Astrocyte (in vitro differentiated cells and primary cell): ENCODE measurements around the gene SIAH2. TPM values are rescaled to one million over a fixed set of nuclear protein-coding genes. Genes with fewer than 3 reads are reported as not detected.

Experiments
- DNase-seq: peaks from one replicate; pipeline ENCODE4 v3.0.0-alpha.2; 2010; ENCODE audit warnings: low read depth
- FAIRE-seq: peaks from 2 replicates; lab custom pipeline; 2011; peaks lifted over from hg19 to GRCh38; lab: Jason Lieb, UNC
- H2AFZ ChIP-seq: 2 replicates; pipeline ENCODE4 v1.6.0; 2012; ENCODE audit warnings: low read depth, low read length, inconsistent platforms
- H3K27ac ChIP-seq: 2 replicates; pipeline ENCODE4 v1.5.1; 2011; ENCODE audit warnings: low read depth, low read length, inconsistent platforms
- H3K27me3 ChIP-seq: 2 replicates; pipeline ENCODE4 v1.6.0; 2011; ENCODE audit warnings: low read length, inconsistent platforms; ENCODE audit not compliant: insufficient read depth
- H3K36me3 ChIP-seq: 2 replicates; pipeline ENCODE4 v1.5.1; 2011; ENCODE audit warnings: low read length, inconsistent platforms; ENCODE audit not compliant: insufficient read depth
- H3K4me1 ChIP-seq: 2 replicates; pipeline ENCODE4 v1.5.1; 2011; ENCODE audit warnings: low read length, inconsistent platforms; ENCODE audit not compliant: insufficient read depth
- H3K4me2 ChIP-seq: 2 replicates; pipeline ENCODE4 v1.6.0; 2012; ENCODE audit warnings: low read length, inconsistent platforms
- H3K4me3 ChIP-seq: 2 replicates; pipeline ENCODE4 v1.5.1; 2011; ENCODE audit warnings: low read depth, mild to moderate bottlenecking, low read length, inconsistent platforms; ENCODE audit not compliant: insufficient read depth
- H3K79me2 ChIP-seq: 2 replicates; pipeline ENCODE4 v1.6.0; 2012; ENCODE audit warnings: mild to moderate bottlenecking, low read length, inconsistent platforms; ENCODE audit not compliant: insufficient read depth
- H3K9ac ChIP-seq: 2 replicates; pipeline ENCODE4 v1.6.0; 2012; ENCODE audit warnings: mild to moderate bottlenecking, low read length, inconsistent platforms
- H3K9me3 ChIP-seq: 2 replicates; pipeline ENCODE4 v1.5.1; 2012; ENCODE audit warnings: low read depth, mild to moderate bottlenecking, low read length, inconsistent platforms; ENCODE audit not compliant: insufficient read depth
- H4K20me1 ChIP-seq: 2 replicates; pipeline ENCODE4 v1.6.0; 2012; ENCODE audit warnings: low read length, inconsistent platforms; ENCODE audit not compliant: insufficient read depth
- H3K27ac Mint-ChIP-seq: one replicate; pipeline ENCODE4 v1.8.0; 2021; ENCODE audit warnings: mild to moderate bottlenecking, mixed read lengths; ENCODE audit not compliant: unreplicated experiment
- H3K27me3 Mint-ChIP-seq: one replicate; pipeline ENCODE4 v1.8.0; 2021; ENCODE audit warnings: low read depth, mixed read lengths; ENCODE audit not compliant: unreplicated experiment
- H3K36me3 Mint-ChIP-seq: one replicate; pipeline ENCODE4 v1.8.0; 2021; ENCODE audit warnings: low read depth, mixed read lengths; ENCODE audit not compliant: unreplicated experiment
- H3K4me1 Mint-ChIP-seq: one replicate; pipeline ENCODE4 v1.8.0; 2021; ENCODE audit warnings: low read depth, mixed read lengths; ENCODE audit not compliant: unreplicated experiment
- H3K4me3 Mint-ChIP-seq: one replicate; pipeline ENCODE4 v1.8.0; 2021; ENCODE audit warnings: mild to moderate bottlenecking, moderate library complexity, mixed read lengths; ENCODE audit not compliant: unreplicated experiment
- H3K9me3 Mint-ChIP-seq: one replicate; pipeline ENCODE4 v1.8.0; 2021; ENCODE audit warnings: mild to moderate bottlenecking, mixed read lengths; ENCODE audit not compliant: unreplicated experiment
- EZH2 ChIP-seq: IDR thresholded peaks from 2 replicates; pipeline ENCODE4 v1.6.1; 2012; ENCODE audit warnings: mild to moderate bottlenecking, low read length, inconsistent platforms; ENCODE audit not compliant: insufficient read depth
- total RNA-seq: library from RNA; stranded (reverse); gene quantifications from 2 replicates; pipeline ENCODE4 v1.2.1, GENCODE V29; 2021
- TF ChIP-seq, protein P1 (sequence below): IDR thresholded peaks from 2 replicates; pipeline ENCODE4 v1.5.1; 2011; ENCODE audit warnings: low read depth, mild to moderate bottlenecking, inconsistent platforms, low read length, moderate library complexity; ENCODE audit not compliant: insufficient read depth

SIAH2 gene
- total RNA-seq, 1 donor from 2014 or later = 39.3 TPM

DNA sequence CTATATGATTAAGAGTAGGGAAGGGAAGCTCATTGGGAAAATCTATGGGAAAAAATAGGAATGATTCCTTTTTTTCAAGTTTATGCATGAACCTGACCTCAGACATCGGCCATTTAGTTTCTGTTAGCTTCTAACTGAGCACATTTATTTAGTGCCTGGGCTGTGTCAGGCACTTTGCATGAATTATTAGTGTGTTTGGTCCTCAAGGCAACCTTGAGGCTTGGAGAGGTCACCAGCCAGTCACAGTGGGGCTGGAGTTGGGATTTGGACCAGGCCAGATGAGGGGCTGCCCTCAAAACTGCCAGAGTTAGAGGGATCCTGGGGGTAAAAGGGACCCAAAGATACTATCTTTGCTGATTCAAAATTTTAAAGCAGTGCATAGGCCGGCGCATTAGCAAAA lies 8.1 kb downstream of the SIAH2 start:
- Histone ChIP-seq H3K27ac (no peak overlapping the region), H2AFZ (no peak overlapping the region), H3K79me2 (peaks cover 92% of the 10 kb centered on the region), H3K36me3 (no peaks in the 10 kb centered on the region), H3K4me3 (no peak overlapping the region), H3K27me3 (no peaks in the 10 kb centered on the region), H3K9ac (no peak overlapping the region), H3K4me1 (no peaks in the 10 kb centered on the region), H3K4me2 (no peak overlapping the region), H3K9me3 (no peaks in the 10 kb centered on the region), H4K20me1 (peaks cover 76% of the 10 kb centered on the region)
- no peaks in the 10 kb centered on the region for H3K9me3 Mint-ChIP-seq
- TF ChIP-seq, protein P1, sequence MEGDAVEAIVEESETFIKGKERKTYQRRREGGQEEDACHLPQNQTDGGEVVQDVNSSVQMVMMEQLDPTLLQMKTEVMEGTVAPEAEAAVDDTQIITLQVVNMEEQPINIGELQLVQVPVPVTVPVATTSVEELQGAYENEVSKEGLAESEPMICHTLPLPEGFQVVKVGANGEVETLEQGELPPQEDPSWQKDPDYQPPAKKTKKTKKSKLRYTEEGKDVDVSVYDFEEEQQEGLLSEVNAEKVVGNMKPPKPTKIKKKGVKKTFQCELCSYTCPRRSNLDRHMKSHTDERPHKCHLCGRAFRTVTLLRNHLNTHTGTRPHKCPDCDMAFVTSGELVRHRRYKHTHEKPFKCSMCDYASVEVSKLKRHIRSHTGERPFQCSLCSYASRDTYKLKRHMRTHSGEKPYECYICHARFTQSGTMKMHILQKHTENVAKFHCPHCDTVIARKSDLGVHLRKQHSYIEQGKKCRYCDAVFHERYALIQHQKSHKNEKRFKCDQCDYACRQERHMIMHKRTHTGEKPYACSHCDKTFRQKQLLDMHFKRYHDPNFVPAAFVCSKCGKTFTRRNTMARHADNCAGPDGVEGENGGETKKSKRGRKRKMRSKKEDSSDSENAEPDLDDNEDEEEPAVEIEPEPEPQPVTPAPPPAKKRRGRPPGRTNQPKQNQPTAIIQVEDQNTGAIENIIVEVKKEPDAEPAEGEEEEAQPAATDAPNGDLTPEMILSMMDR = no peak
- no peak for TF ChIP-seq EZH2
- no peak for DNase-seq
- H3K4me3 Mint-ChIP-seq = no peak overlapping the region
- H3K4me1 Mint-ChIP-seq = peaks cover 22% of the 10 kb centered on the region
- H3K27me3 Mint-ChIP-seq = no peaks in the 10 kb centered on the region
- no peak for FAIRE-seq
- H3K36me3 Mint-ChIP-seq = peaks cover 16% of the 10 kb centered on the region
- H3K27ac Mint-ChIP-seq = no peak overlapping the region

DNA sequence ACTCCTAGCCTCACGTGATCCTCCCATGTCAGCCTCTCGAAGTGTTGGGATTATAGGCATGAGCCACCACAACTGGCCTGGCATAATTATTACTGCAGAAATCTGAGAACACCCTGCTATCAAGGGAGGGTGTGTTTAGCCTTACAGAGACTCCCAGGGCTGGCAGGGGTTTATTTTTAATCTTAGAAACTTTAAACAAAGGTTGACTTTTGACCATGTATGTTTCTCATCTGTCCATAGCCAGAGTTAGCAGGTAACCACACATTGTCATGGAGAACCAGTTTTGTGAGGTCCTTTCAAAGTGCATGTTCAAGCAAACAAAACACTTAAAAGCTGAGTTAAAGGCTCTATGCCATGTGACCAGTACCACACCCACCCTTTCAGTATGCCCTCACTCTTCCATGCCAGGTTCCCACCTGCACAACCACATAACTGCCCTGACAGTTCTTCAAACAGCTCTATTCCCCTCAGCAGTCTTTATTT lies 11.1 kb downstream of the SIAH2 start:
- Histone ChIP-seq H3K27me3 (no peaks in the 10 kb centered on the region), H2AFZ (no peak overlapping the region), H3K9me3 (no peaks in the 10 kb centered on the region), H4K20me1 (peaks cover 76% of the 10 kb centered on the region), H3K4me3 (no peak overlapping the region), H3K79me2 (peaks cover 94% of the 10 kb centered on the region), H3K36me3 (no peaks in the 10 kb centered on the region), H3K4me2 (no peak overlapping the region), H3K27ac (no peak overlapping the region), H3K4me1 (no peaks in the 10 kb centered on the region), H3K9ac (no peak overlapping the region)
- FAIRE-seq = no peak
- no peak for DNase-seq
- H3K36me3 Mint-ChIP-seq = peaks cover 12% of the 10 kb centered on the region
- peaks cover 31% of the 10 kb centered on the region for H3K4me1 Mint-ChIP-seq
- no peaks in the 10 kb centered on the region for H3K27me3 Mint-ChIP-seq
- no peak overlapping the region for H3K4me3 Mint-ChIP-seq
- TF ChIP-seq, protein P1 = no peak
- no peak for TF ChIP-seq EZH2
- no peak overlapping the region for H3K27ac Mint-ChIP-seq
- H3K9me3 Mint-ChIP-seq = no peaks in the 10 kb centered on the region

DNA sequence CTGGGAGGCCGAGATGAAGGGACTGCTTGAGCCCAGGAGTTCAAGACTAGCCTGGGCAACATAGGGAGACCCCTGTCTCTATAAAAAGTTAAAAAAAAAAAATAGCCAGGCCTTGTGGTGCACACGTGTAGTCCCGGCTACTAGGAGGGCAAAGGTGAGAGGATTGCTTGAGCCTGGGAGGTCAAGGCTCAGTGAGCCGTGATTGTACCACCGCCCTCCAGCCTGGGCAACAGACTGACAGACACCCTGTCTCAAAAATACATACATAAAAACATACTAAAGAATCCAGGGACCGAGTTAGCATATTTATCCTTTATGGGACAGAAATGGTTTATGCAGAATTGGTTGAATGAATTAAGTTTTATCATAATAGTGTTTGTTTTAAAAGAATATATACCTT lies 13.7 kb downstream of the SIAH2 start:
- H3K79me2 ChIP-seq = peaks cover 94% of the 10 kb centered on the region
- H3K27me3 ChIP-seq = no peaks in the 10 kb centered on the region
- peaks cover 12% of the 10 kb centered on the region for H3K36me3 Mint-ChIP-seq
- TF ChIP-seq, protein P1 = no peak
- TF ChIP-seq EZH2 = no peak
- peaks cover 79% of the 10 kb centered on the region for H4K20me1 ChIP-seq
- H3K27ac Mint-ChIP-seq = no peak overlapping the region
- no peak overlapping the region for H3K27ac ChIP-seq
- no peak overlapping the region for H3K4me3 ChIP-seq
- H3K27me3 Mint-ChIP-seq = no peaks in the 10 kb centered on the region
- H3K4me3 Mint-ChIP-seq = no peak overlapping the region
- no peaks in the 10 kb centered on the region for H3K9me3 Mint-ChIP-seq
- no peak overlapping the region for H3K9ac ChIP-seq
- peaks cover 5% of the 10 kb centered on the region for H3K4me1 ChIP-seq
- H2AFZ ChIP-seq = no peak overlapping the region
- DNase-seq (no peak), FAIRE-seq (no peak)
- no peaks in the 10 kb centered on the region for H3K36me3 ChIP-seq
- H3K4me2 ChIP-seq = no peak overlapping the region
- no peaks in the 10 kb centered on the region for H3K9me3 ChIP-seq
- H3K4me1 Mint-ChIP-seq = peaks cover 46% of the 10 kb centered on the region
